B cell (primary cell): Measurements from ENCODE around the gene PIK3R1. TPM values are rescaled to one million over a fixed set of nuclear protein-coding genes. Genes with fewer than 3 reads are reported as not detected.

Source experiments
- ATAC-seq: fragments of 200-7000 bp; cut with Tn5 transposase; one replicate; pipeline ENCODE4 v1.10.0; 2021; ENCODE audit warnings: low read depth, mild to moderate bottlenecking, moderate number of reproducible peaks, moderate library complexity
- CTCF ChIA-PET: fragments of 350-600 bp; sonication (Branson Sonifier 250); formaldehyde crosslinking; loops from one replicate; lab custom pipeline; 2021; ENCODE audit warnings: antibody characterized with exemption, inconsistent platforms; lab: Charles Lee
- POLR2A ChIA-PET: fragments of 350-600 bp; sonication (Branson Sonifier 250); formaldehyde crosslinking; loops from one replicate; lab custom pipeline; 2021; ENCODE audit warnings: antibody characterized with exemption; lab: Charles Lee
- DNase-seq: peaks from one replicate; pipeline ENCODE4 v3.0.0; 2013
- H2AFZ ChIP-seq: 2 replicates; pipeline ENCODE4 v1.6.1; 2012; ENCODE audit warnings: mild to moderate bottlenecking, low read depth, low read length; ENCODE audit not compliant: insufficient read depth, poor library complexity, severe bottlenecking
- H3K27ac ChIP-seq, 2 donors: 1 replicate in 1 of 2; 2 replicates in 1 of 2; pipeline ENCODE4 v1.5.1; 2012 to 2013; ENCODE audit warnings: low read length in 2 of 2, mild to moderate bottlenecking in 2 of 2, moderate library complexity in 1 of 2
- H3K27me3 ChIP-seq, 4 experiments: fragments of 200-600 bp in 1 of 4; sonication (generic) in 1 of 4; replicated peaks in 1 of 4; 1 replicate in 2 of 4; 2 replicates in 2 of 4; pipeline versions ENCODE4 v1.6.1 to v1.7.0; 2013 to 2016; ENCODE audit warnings: low read length in 3 of 4, mild to moderate bottlenecking in 2 of 4, mixed read lengths in 1 of 4, moderate library complexity in 1 of 4; ENCODE audit not compliant: insufficient read depth in 4 of 4, control insufficient read depth in 3 of 4; ENCODE audit errors: control extremely low read depth in 1 of 4
- H3K36me3 ChIP-seq, 2 experiments: replicated peaks in 1 of 2; 1 replicate in 1 of 2; 2 replicates in 1 of 2; pipeline versions ENCODE4 v1.6.1 to v1.7.1; 2013; ENCODE audit warnings: low read length in 1 of 2; ENCODE audit not compliant: insufficient read depth in 2 of 2, control insufficient read depth in 1 of 2; ENCODE audit errors: control extremely low read depth in 1 of 2, extremely low read depth in 1 of 2
- H3K4me1 ChIP-seq, 2 donors: fragments of 200-600 bp in 1 of 2; sonication (generic) in 1 of 2; 1 replicate in 1 of 2; 2 replicates in 1 of 2; pipeline versions ENCODE4 v1.5.1 to v1.6.1; 2013 to 2017; ENCODE audit warnings: low read length in 2 of 2; ENCODE audit not compliant: control insufficient read depth in 2 of 2, insufficient read depth in 2 of 2
- H3K4me2 ChIP-seq: replicated peaks from 2 replicates; pipeline ENCODE3; 2012; ENCODE audit warnings: mild to moderate bottlenecking, low read depth, low read length; ENCODE audit not compliant: poor library complexity, severe bottlenecking
- H3K4me3 ChIP-seq, 5 experiments: fragments of 200-600 bp in 1 of 5; sonication (generic) in 1 of 5; 1 replicate in 3 of 5; 2 replicates in 2 of 5; pipeline versions ENCODE4 v1.5.1 to v1.7.0; 2011 to 2016; ENCODE audit warnings: low read length in 4 of 5, mild to moderate bottlenecking in 4 of 5, low read depth in 2 of 5, control low read depth in 1 of 5, moderate library complexity in 1 of 5; ENCODE audit not compliant: insufficient read depth in 1 of 5; ENCODE audit errors: control extremely low read depth in 1 of 5, extremely low read depth in 1 of 5
- H3K79me2 ChIP-seq: fragments of 200-600 bp; sonication (generic); one replicate; pipeline ENCODE4 v1.6.0; 2016; ENCODE audit warnings: low read length; ENCODE audit not compliant: control insufficient read depth, insufficient read depth
- H3K9ac ChIP-seq: fragments of 200-600 bp; sonication (generic); 2 replicates; pipeline ENCODE4 v1.6.1; 2017; ENCODE audit warnings: mild to moderate bottlenecking, low read length, moderate library complexity
- H3K9me3 ChIP-seq, 3 donors: one replicate each; pipeline versions ENCODE4 v1.6.1 to v1.7.1; 2013; ENCODE audit warnings: low read length in 2 of 3; ENCODE audit not compliant: control insufficient read depth in 2 of 3, insufficient read depth in 1 of 3; ENCODE audit errors: control extremely low read depth in 1 of 3
- H4K20me1 ChIP-seq: 2 replicates; pipeline ENCODE4 v1.6.0; 2012; ENCODE audit warnings: mild to moderate bottlenecking, low read length; ENCODE audit not compliant: insufficient read depth, control insufficient read depth, poor library complexity, severe bottlenecking
- H3K27ac Mint-ChIP-seq: one replicate; pipeline ENCODE4 v1.8.0; 2021; ENCODE audit warnings: mixed read lengths
- H3K27me3 Mint-ChIP-seq: one replicate; pipeline ENCODE4 v1.8.0; 2021; ENCODE audit warnings: mixed read lengths
- H3K4me1 Mint-ChIP-seq: one replicate; pipeline ENCODE4 v1.8.0; 2021; ENCODE audit warnings: mixed read lengths
- H3K4me3 Mint-ChIP-seq: one replicate; pipeline ENCODE4 v1.8.0; 2021; ENCODE audit warnings: mixed read lengths
- H3K9me3 Mint-ChIP-seq: one replicate; pipeline ENCODE4 v1.8.0; 2022; ENCODE audit warnings: mixed read lengths; ENCODE audit not compliant: insufficient read depth
- CTCF ChIP-seq: fragments of 200-600 bp; IDR thresholded peaks from one replicate; pipeline ENCODE4 v1.8.0; 2022; ENCODE audit warnings: antibody characterized with exemption, mild to moderate bottlenecking
- EZH2 ChIP-seq: IDR thresholded peaks from 2 replicates; pipeline ENCODE4 v1.6.1; 2012; ENCODE audit warnings: borderline replicate concordance, low read depth, mild to moderate bottlenecking, moderate library complexity, low read length; ENCODE audit not compliant: insufficient read depth, poor library complexity, severe bottlenecking
- WGBS: methylation state at CpG from one replicate; pipeline ENCODE4 v1.1.5; 2013; ENCODE audit warnings: missing lambda C conversion rate; ENCODE audit not compliant: insufficient coverage; 5-methylcytosine and 5-hydroxymethylcytosine counted together
- intact Hi-C: fragments of 100-400 bp; cut with micrococcal nuclease; formaldehyde crosslinking; loops from one replicate; pipeline ENCODE4 v1.10.0; 2022
- polyA plus RNA-seq: library from polyadenylated mRNA; depleted of rRNA; stranded (reverse); fragments of >200 nt; gene quantifications from 2 replicates; pipeline ENCODE4 v1.2.3, GENCODE V29; 2012
- total RNA-seq, 2 donors: library from RNA; stranded (reverse); fragments of 120-200 nt in 1 of 2; gene quantifications; 1 replicate in 1 of 2; 2 replicates in 1 of 2; pipeline versions ENCODE4 v1.2.3 to v1.2.4, GENCODE V29; 2013 to 2022

The PIK3R1 gene
- total and polyA plus RNA-seq, 2 donors (not counting 1 experiment from before 2014, with no cell fraction given): 5.6 to 63.8 TPM

GRCh38 chr5:68290260-68290674, 74.7 kb downstream of the PIK3R1 start:
- Histone ChIP-seq H2AFZ (no peak overlapping the region), H3K9me3 (no peaks in the 10 kb centered on the region), H3K4me1 (peaks cover 28 to 31% of the 10 kb centered on the region in 2 donors), H3K79me2 (peaks cover 19% of the 10 kb centered on the region), H3K27me3 (no peaks in the 10 kb centered on the region), H3K36me3 (peaks cover 3 to 37% of the 10 kb centered on the region in 2 experiments), H4K20me1 (no peaks in the 10 kb centered on the region), H3K9ac (no peak overlapping the region), H3K4me3 (no peak overlapping the region), H3K4me2 (no peak overlapping the region), H3K27ac (no peak overlapping the region)
- Mint-ChIP-seq H3K27ac (no peak overlapping the region), H3K4me3 (no peak overlapping the region), H3K4me1 (peaks cover 37% of the 10 kb centered on the region), H3K9me3 (no peaks in the 10 kb centered on the region), H3K27me3 (no peaks in the 10 kb centered on the region)
- ATAC-seq: no peak
- ChIA-PET CTCF (no interaction called here), POLR2A (no interaction called here)
- intact Hi-C loops: no loop called here
- no peak for DNase-seq
- TF ChIP-seq CTCF: no peak
- TF ChIP-seq EZH2: no peak
- 100% methylated on average over 3 of the region's 4 CpGs for WGBS

GRCh38 chr5:68290847-68291246, 75.3 kb downstream of the PIK3R1 start:
- ATAC-seq: no peak
- no peak overlapping the region for H3K27ac Mint-ChIP-seq
- H3K4me3 Mint-ChIP-seq: peak overlapping the region; percentile 4
- Histone ChIP-seq H3K79me2 (peaks cover 19% of the 10 kb centered on the region), H3K27ac (no peak overlapping the region), H3K9me3 (no peaks in the 10 kb centered on the region), H3K36me3 (peaks cover 3 to 42% of the 10 kb centered on the region in 2 experiments), H4K20me1 (no peaks in the 10 kb centered on the region), H3K4me3 (no peak overlapping the region), H3K4me1 (peaks cover 22 to 27% of the 10 kb centered on the region in 2 donors), H3K4me2 (no peak overlapping the region), H2AFZ (no peak overlapping the region), H3K9ac (no peak overlapping the region), H3K27me3 (no peaks in the 10 kb centered on the region)
- H3K27me3 Mint-ChIP-seq: no peaks in the 10 kb centered on the region
- CTCF ChIA-PET: no interaction called here
- POLR2A ChIA-PET: no interaction called here
- no peaks in the 10 kb centered on the region for H3K9me3 Mint-ChIP-seq
- peaks cover 31% of the 10 kb centered on the region for H3K4me1 Mint-ChIP-seq
- 100% methylated on average over 3 of the region's 3 CpGs for WGBS
- TF ChIP-seq EZH2: no peak
- no peak for TF ChIP-seq CTCF
- intact Hi-C loops: no loop called here
- DNase-seq: no peak
